ENCODE measurements around the gene GLIS2.

The GLIS2 gene

GRCh38 chr16:4319454-4320421, 3.9 kb downstream of the GLIS2 start:
- H3K27ac Mint-ChIP-seq = peak overlapping the region; percentile 51 to 90 (median 57)

GRCh38 chr16:4320571-4321137, 4.8 kb downstream of the GLIS2 start:
- Mint-ChIP-seq H3K27ac (peak overlapping the region in 1 of 3 experiments; percentile 35), H3K36me3 (ENCODE audit: low read depth) (no peaks in the 10 kb centered on the region), H3K27me3 (ENCODE audit: low read depth) (no peaks in the 10 kb centered on the region), H3K4me1 (peaks cover 30% of the 10 kb centered on the region), H3K9me3 (no peaks in the 10 kb centered on the region), H3K4me3 (no peak overlapping the region)
- TF ChIP-seq CTCF (IDR thresholded peaks at IDR 0.05; ENCODE audit: unreplicated experiment in 3 of 3) = no peak

More at GRCh38 chr16:4319454-4320421, 3.9 kb downstream of the GLIS2 start:
- H3K27me3 Mint-ChIP-seq (ENCODE audit: low read depth) = no peaks in the 10 kb centered on the region
- no peak for TF ChIP-seq CTCF (IDR thresholded peaks at IDR 0.05; ENCODE audit: unreplicated experiment in 3 of 3)
- peaks cover 32% of the 10 kb centered on the region for H3K4me1 Mint-ChIP-seq
- no peaks in the 10 kb centered on the region for H3K36me3 Mint-ChIP-seq (ENCODE audit: low read depth)
- no peaks in the 10 kb centered on the region for H3K9me3 Mint-ChIP-seq
- H3K4me3 Mint-ChIP-seq = peak overlapping the region; percentile 81 to 88 (median 85)

- Mint-ChIP-seq H3K9me3 (no peaks in the 10 kb centered on the region), H3K36me3 (ENCODE audit: low read depth) (no peaks in the 10 kb centered on the region), H3K27ac (peak overlapping the region in 2 of 3 experiments; percentile 16 to 25)
These were observed 5.6 kb downstream of the GLIS2 start for GRCh38 chr16:4321286-4322120.

GRCh38 chr16:4322121-4323052, 6.5 kb downstream of the GLIS2 start:
- H3K9me3 Mint-ChIP-seq = no peaks in the 10 kb centered on the region
- no peak overlapping the region for H3K4me3 Mint-ChIP-seq
- peaks cover 30% of the 10 kb centered on the region for H3K4me1 Mint-ChIP-seq
- no peak for TF ChIP-seq CTCF (IDR thresholded peaks at IDR 0.05; ENCODE audit: unreplicated experiment in 3 of 3)
- H3K36me3 Mint-ChIP-seq (ENCODE audit: low read depth) = no peaks in the 10 kb centered on the region
- peak overlapping the region in 2 of 3 experiments; percentile 16 to 25 for H3K27ac Mint-ChIP-seq
- H3K27me3 Mint-ChIP-seq (ENCODE audit: low read depth) = no peaks in the 10 kb centered on the region

More at GRCh38 chr16:4321286-4322120, 5.6 kb downstream of the GLIS2 start:
- H3K4me1 Mint-ChIP-seq = peaks cover 30% of the 10 kb centered on the region
- TF ChIP-seq CTCF (IDR thresholded peaks at IDR 0.05; ENCODE audit: unreplicated experiment in 3 of 3) = no peak
- H3K4me3 Mint-ChIP-seq = peak overlapping the region in 1 of 3 experiments; percentile 12
- H3K27me3 Mint-ChIP-seq (ENCODE audit: low read depth) = no peaks in the 10 kb centered on the region
